Prostate gland (tissue), 2 donors: ENCODE data around the gene CHID1.

Experiments used
- POLR2A ChIP-seq: fragments of 450-650 bp; IDR thresholded peaks from one replicate; pipeline ENCODE4 v1.6.1; 2016; ENCODE audit warnings: antibody characterized with exemption, mild to moderate bottlenecking
- POLR2AphosphoS5 ChIP-seq: sonication (generic); formaldehyde crosslinking; IDR thresholded peaks from one replicate; pipeline ENCODE4 v1.6.1; 2017; ENCODE audit warnings: antibody characterized with exemption
- TF ChIP-seq, protein P1 (sequence below), 4 experiments: fragments of 200-600 bp in 2 of 4; fragments of 450-650 bp in 2 of 4; sonication (generic) in 2 of 4; IDR thresholded peaks; 1 replicate in 3 of 4; 2 replicates in 1 of 4; pipeline ENCODE4 v1.5.1; 2016 to 2019; ENCODE audit warnings: antibody characterized with exemption in 4 of 4, mild to moderate bottlenecking in 2 of 4, moderate library complexity in 2 of 4

DNA sequence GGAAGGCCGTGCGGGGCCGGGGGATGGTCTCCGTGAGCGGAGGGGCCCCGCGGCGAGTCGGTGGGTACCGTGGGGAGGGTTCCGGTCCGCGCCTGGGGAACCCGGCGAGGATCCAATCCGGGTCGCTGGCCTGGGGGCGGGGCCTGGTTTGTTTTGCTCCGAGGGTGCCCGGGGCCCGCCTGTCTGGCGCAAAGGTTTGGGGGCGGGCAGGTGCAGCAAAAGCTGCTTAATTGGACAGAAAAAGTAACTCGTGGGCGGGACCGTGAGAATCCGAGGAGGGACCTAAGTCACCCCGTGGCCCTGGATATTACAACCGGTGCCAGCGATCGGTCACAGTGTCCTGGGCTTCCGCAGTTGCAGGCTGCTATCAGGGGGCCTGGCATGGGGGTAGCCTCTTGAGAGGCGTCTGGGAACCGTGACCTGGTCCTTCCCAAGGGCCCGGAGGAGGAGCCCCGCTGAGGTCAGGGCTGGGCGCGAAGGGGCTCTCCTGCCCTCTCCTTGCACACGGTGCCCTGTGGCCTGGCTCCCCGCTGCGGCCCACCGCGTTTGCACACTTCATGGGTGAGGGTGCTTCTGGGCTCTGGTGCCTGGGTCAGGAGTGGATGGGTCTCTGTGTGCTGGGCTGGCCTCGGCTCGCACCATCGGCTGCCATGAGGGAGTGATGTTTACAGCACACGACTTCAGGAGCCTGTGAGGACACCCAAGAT lies 90.5 kb downstream of the CHID1 start:
- TF ChIP-seq POLR2A (peak; percentile 68), POLR2AphosphoS5 (peak; percentile 54)
- TF ChIP-seq, protein P1, sequence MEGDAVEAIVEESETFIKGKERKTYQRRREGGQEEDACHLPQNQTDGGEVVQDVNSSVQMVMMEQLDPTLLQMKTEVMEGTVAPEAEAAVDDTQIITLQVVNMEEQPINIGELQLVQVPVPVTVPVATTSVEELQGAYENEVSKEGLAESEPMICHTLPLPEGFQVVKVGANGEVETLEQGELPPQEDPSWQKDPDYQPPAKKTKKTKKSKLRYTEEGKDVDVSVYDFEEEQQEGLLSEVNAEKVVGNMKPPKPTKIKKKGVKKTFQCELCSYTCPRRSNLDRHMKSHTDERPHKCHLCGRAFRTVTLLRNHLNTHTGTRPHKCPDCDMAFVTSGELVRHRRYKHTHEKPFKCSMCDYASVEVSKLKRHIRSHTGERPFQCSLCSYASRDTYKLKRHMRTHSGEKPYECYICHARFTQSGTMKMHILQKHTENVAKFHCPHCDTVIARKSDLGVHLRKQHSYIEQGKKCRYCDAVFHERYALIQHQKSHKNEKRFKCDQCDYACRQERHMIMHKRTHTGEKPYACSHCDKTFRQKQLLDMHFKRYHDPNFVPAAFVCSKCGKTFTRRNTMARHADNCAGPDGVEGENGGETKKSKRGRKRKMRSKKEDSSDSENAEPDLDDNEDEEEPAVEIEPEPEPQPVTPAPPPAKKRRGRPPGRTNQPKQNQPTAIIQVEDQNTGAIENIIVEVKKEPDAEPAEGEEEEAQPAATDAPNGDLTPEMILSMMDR (IDR thresholded peaks at IDR 0.05), result no peak
